Mammary epithelial cell (primary cell): ENCODE data around the gene FUT9.

ENCODE experiments used
- CTCF ChIP-seq, 2 donors: IDR thresholded peaks in 1 of 2; conservative IDR thresholded peaks in 1 of 2; 2 replicates each; pipeline ENCODE4 v1.5.1; 2011 to 2012; ENCODE audit warnings: inconsistent platforms in 2 of 2, low read length in 2 of 2, mild to moderate bottlenecking in 2 of 2, control low read depth in 1 of 2, low read depth in 1 of 2; ENCODE audit not compliant: insufficient read depth in 1 of 2; ENCODE audit errors: extremely low read depth in 1 of 2
- EZH2 ChIP-seq: IDR thresholded peaks from 2 replicates; pipeline ENCODE4 v1.6.1; 2012; ENCODE audit warnings: low read length, inconsistent platforms, borderline replicate concordance

GRCh38 chr6:96152114-96152708 is 136.4 kb downstream of the FUT9 start:
- TF ChIP-seq CTCF (conservative IDR thresholded peaks at IDR 0.05 in 1 of 2, IDR thresholded peaks at IDR 0.05 in 1 of 2; ENCODE audit: extremely low read depth in 1 of 2, insufficient read depth in 1 of 2, low read depth in 1 of 2, low read length in 2 of 2) = no peak
- TF ChIP-seq EZH2 = no peak
